Measurements from ENCODE around the gene CRY2.
"Not testable (repeated sequence)": the region's sequence is repeated elsewhere in the genome, so short reads cannot be mapped to it uniquely, and the experiment has no call there.

Gene CRY2

DNA sequence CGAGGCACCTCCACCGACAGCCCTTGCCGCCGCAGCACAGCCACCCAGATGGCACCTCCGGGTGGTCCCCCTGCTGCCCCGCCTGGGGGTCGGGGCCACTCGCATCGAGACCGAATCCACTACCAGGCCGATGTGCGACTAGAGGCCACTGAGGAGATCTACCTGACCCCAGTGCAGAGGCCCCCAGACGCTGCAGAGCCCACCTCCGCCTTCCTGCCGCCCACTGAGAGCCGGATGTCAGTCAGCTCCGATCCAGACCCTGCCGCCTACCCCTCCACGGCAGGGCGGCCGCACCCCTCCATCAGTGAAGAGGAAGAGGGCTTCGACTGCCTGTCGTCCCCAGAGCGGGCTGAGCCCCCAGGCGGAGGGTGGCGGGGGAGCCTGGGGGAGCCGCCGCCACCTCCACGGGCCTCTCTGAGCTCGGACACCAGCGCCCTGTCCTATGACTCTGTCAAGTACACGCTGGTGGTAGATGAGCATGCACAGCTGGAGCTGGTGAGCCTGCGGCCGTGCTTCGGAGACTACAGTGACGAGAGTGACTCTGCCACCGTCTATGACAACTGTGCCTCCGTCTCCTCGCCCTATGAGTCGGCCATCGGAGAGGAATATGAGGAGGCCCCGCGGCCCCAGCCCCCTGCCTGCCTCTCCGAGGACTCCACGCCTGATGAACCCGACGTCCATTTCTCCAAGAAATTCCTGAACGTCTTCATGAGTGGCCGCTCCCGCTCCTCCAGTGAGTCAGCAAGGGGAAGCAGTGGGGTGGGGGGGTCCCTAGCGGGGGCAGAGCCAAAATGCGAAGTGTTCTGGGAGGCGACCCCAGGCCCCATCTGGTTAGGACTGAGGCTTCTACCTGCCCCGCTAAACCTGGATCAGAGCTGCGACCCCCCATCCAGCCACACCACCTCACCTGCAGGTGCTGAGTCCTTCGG lies 55.4 kb downstream of the CRY2 start:
- TF ChIP-seq, protein P1, sequence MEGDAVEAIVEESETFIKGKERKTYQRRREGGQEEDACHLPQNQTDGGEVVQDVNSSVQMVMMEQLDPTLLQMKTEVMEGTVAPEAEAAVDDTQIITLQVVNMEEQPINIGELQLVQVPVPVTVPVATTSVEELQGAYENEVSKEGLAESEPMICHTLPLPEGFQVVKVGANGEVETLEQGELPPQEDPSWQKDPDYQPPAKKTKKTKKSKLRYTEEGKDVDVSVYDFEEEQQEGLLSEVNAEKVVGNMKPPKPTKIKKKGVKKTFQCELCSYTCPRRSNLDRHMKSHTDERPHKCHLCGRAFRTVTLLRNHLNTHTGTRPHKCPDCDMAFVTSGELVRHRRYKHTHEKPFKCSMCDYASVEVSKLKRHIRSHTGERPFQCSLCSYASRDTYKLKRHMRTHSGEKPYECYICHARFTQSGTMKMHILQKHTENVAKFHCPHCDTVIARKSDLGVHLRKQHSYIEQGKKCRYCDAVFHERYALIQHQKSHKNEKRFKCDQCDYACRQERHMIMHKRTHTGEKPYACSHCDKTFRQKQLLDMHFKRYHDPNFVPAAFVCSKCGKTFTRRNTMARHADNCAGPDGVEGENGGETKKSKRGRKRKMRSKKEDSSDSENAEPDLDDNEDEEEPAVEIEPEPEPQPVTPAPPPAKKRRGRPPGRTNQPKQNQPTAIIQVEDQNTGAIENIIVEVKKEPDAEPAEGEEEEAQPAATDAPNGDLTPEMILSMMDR (IDR thresholded peaks at IDR 0.05; ENCODE audit: low read depth, low read length, poor library complexity, severe bottlenecking): no peak
- no peak for TF ChIP-seq EZH2phosphoT487 (IDR thresholded peaks at IDR 0.05; ENCODE audit: borderline replicate concordance, low read length)
- Histone ChIP-seq H3K4me3 (ENCODE audit: low read length) (no peak overlapping the region), H3K4me1 (ENCODE audit: control insufficient read depth, low read length) (peaks cover 18% of the 10 kb centered on the region), H3K27me3 (ENCODE audit: control insufficient read depth, low read length) (peaks cover 36% of the 10 kb centered on the region), H3K36me3 (ENCODE audit: control insufficient read depth, low read length) (no peaks in the 10 kb centered on the region), H3K4me2 (ENCODE audit: low read length) (no peak overlapping the region), H3K79me2 (ENCODE audit: control insufficient read depth, low read length) (no peaks in the 10 kb centered on the region), H4K20me1 (ENCODE audit: control insufficient read depth, insufficient read depth, low read depth, low read length) (no peaks in the 10 kb centered on the region), H3K9me3 (ENCODE audit: control insufficient read depth, insufficient read depth, low read length) (no peaks in the 10 kb centered on the region), H3K9me2 (replicated peaks; ENCODE audit: control insufficient read depth, low read length) (no peaks in the 10 kb centered on the region), H3K27ac (ENCODE audit: low read depth, low read length) (no peak overlapping the region), H3F3A (ENCODE audit: control insufficient read depth, insufficient read depth) (no peaks in the 10 kb centered on the region)

DNA sequence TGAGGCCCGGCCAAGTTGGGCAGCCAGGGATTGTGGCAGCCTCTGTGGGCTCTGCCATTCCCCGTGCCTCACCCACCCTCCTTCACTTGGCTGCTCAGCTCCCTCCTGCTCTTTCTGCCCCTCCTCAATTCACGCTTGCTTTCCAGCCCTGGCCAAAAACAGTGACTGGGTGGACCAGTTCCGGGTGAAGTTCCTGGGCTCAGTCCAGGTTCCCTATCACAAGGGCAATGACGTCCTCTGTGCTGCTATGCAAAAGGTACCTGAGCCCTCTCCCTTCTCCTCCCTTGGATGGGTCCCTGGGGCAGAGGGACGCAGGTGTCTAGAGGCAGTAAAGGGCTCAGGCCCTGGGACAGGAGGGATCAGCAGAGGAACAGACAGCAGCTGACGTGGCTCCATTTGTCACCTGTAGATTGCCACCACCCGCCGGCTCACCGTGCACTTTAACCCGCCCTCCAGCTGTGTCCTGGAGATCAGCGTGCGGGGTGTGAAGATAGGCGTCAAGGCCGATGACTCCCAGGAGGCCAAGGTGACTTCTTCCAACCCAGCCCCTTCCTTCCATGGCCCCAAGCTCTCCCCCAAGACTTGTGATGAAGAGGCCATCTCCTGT lies 57.1 kb downstream of the CRY2 start:
- H3K9me2 ChIP-seq (replicated peaks; ENCODE audit: control insufficient read depth, low read length): no peaks in the 10 kb centered on the region
- H3K9me3 ChIP-seq (ENCODE audit: control insufficient read depth, insufficient read depth, low read length): no peaks in the 10 kb centered on the region
- no peak overlapping the region for H3K4me2 ChIP-seq (ENCODE audit: low read length)
- peaks cover 20% of the 10 kb centered on the region for H3K27me3 ChIP-seq (ENCODE audit: control insufficient read depth, low read length)
- no peak overlapping the region for H3K4me3 ChIP-seq (ENCODE audit: low read length)
- TF ChIP-seq EZH2phosphoT487 (IDR thresholded peaks at IDR 0.05; ENCODE audit: borderline replicate concordance, low read length): no peak
- H4K20me1 ChIP-seq (ENCODE audit: control insufficient read depth, insufficient read depth, low read depth, low read length): no peaks in the 10 kb centered on the region
- H3K36me3 ChIP-seq (ENCODE audit: control insufficient read depth, low read length): peaks cover 2% of the 10 kb centered on the region; the same call in 1 of the 2 replicates
- no peak overlapping the region for H3K27ac ChIP-seq (ENCODE audit: low read depth, low read length)
- no peaks in the 10 kb centered on the region for H3K79me2 ChIP-seq (ENCODE audit: control insufficient read depth, low read length)
- H3F3A ChIP-seq (ENCODE audit: control insufficient read depth, insufficient read depth): no peaks in the 10 kb centered on the region
- H3K4me1 ChIP-seq (ENCODE audit: control insufficient read depth, low read length): peaks cover 10% of the 10 kb centered on the region

DNA sequence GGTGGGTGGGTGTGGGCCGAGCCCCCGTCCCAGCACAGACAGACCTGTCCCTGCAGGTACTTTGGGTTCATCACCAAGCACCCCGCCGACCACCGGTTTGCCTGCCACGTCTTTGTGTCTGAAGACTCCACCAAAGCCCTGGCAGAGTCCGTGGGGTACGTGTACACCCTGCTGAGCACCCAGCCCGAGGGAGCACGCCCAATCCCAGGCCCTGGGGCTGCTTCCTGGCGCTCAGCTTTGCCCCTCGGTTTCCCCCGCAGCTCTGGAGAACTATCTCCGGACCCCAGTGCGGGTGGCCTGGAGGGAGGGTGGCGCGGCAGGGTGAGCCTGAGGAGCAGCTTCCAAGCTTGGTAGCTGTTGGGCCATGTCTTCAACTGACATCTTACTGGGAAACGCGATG lies 57.8 kb downstream of the CRY2 start:
- Histone ChIP-seq H3K9me3 (ENCODE audit: control insufficient read depth, insufficient read depth, low read length) (no peaks in the 10 kb centered on the region), H3K36me3 (ENCODE audit: control insufficient read depth, low read length) (peaks cover 8% of the 10 kb centered on the region; the same call in 1 of the 2 replicates), H3K4me2 (ENCODE audit: low read length) (no peak overlapping the region), H3K27me3 (ENCODE audit: control insufficient read depth, low read length) (peaks cover 17% of the 10 kb centered on the region), H3K4me3 (ENCODE audit: low read length) (no peak overlapping the region), H3K9me2 (replicated peaks; ENCODE audit: control insufficient read depth, low read length) (no peaks in the 10 kb centered on the region), H4K20me1 (ENCODE audit: control insufficient read depth, insufficient read depth, low read depth, low read length) (no peaks in the 10 kb centered on the region), H3F3A (ENCODE audit: control insufficient read depth, insufficient read depth) (no peaks in the 10 kb centered on the region), H3K79me2 (ENCODE audit: control insufficient read depth, low read length) (no peaks in the 10 kb centered on the region), H3K27ac (ENCODE audit: low read depth, low read length) (no peak overlapping the region), H3K4me1 (ENCODE audit: control insufficient read depth, low read length) (peaks cover 7% of the 10 kb centered on the region)
- TF ChIP-seq, protein P1 (IDR thresholded peaks at IDR 0.05; ENCODE audit: low read depth, low read length, poor library complexity, severe bottlenecking): no peak
- no peak for TF ChIP-seq EZH2phosphoT487 (IDR thresholded peaks at IDR 0.05; ENCODE audit: borderline replicate concordance, low read length)

DNA sequence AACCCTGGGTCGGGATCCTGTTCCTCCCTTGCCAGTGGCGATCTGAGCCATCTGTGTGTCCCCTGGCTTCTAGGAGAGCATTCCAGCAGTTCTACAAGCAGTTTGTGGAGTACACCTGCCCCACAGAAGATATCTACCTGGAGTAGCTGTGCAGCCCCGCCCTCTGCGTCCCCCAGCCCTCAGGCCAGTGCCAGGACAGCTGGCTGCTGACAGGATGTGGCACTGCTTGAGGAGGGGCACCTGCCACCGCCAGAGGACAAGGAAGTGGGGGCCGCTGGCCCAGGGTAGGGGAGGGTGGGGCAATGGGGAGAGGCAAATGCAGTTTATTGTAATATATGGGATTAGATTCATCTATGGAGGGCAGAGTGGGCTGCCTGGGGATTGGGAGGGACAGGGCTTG lies 58.3 kb downstream of the CRY2 start:
- not testable (repeated sequence) for H3K79me2 ChIP-seq (ENCODE audit: control insufficient read depth, low read length); H4K20me1 ChIP-seq (ENCODE audit: control insufficient read depth, insufficient read depth, low read depth, low read length); H3K4me1 ChIP-seq (ENCODE audit: control insufficient read depth, low read length); H3K4me3 ChIP-seq (ENCODE audit: low read length); H3K9me3 ChIP-seq (ENCODE audit: control insufficient read depth, insufficient read depth, low read length); H3K27ac ChIP-seq (ENCODE audit: low read depth, low read length); H3F3A ChIP-seq (ENCODE audit: control insufficient read depth, insufficient read depth); H3K4me2 ChIP-seq (ENCODE audit: low read length); H3K9me2 ChIP-seq (replicated peaks; ENCODE audit: control insufficient read depth, low read length)
- Histone ChIP-seq H3K27me3 (ENCODE audit: control insufficient read depth, low read length) (peaks cover 14% of the 10 kb centered on the region), H3K36me3 (ENCODE audit: control insufficient read depth, low read length) (peaks cover 11% of the 10 kb centered on the region; the same call in 1 of the 2 replicates)
